MG63 (cell line): ENCODE results near the gene PXYLP1. TPM values are rescaled to one million over a fixed set of nuclear protein-coding genes. Genes with fewer than 3 reads are reported as not detected.
"Not testable (repeated sequence)": the region's sequence is repeated elsewhere in the genome, so short reads cannot be mapped to it uniquely, and the experiment has no call there.

Experiments used
- DNase-seq: peaks from one replicate; pipeline ENCODE4 v3.0.0-alpha.2; 2020
- H3K27me3 ChIP-seq: fragments of 250-450 bp; sonication (Bioruptor Pico); 2 replicates; pipeline ENCODE4 v1.5.1; 2020; ENCODE audit warnings: mild to moderate bottlenecking, moderate library complexity
- H3K36me3 ChIP-seq: fragments of 250-450 bp; sonication (Bioruptor Pico); 2 replicates; pipeline ENCODE4 v1.5.1; 2020; ENCODE audit warnings: mild to moderate bottlenecking, moderate library complexity
- H3K4me3 ChIP-seq: fragments of 250-450 bp; sonication (Bioruptor Pico); 2 replicates; pipeline ENCODE4 v1.5.1; 2020; ENCODE audit warnings: mild to moderate bottlenecking, moderate library complexity
- H3K9me3 ChIP-seq: fragments of 250-450 bp; sonication (Bioruptor Pico); 2 replicates; pipeline ENCODE4 v1.5.1; 2020; ENCODE audit warnings: mild to moderate bottlenecking, moderate library complexity
- total RNA-seq: library from RNA; depleted of rRNA; stranded (reverse); fragments of >200 nt; shearing (Covaris generic); gene quantifications from 2 replicates; pipeline ENCODE4 v1.2.3, GENCODE V29; 2014; ENCODE audit warnings: low replicate concordance

Gene PXYLP1
- total RNA-seq, 1 experiment from 2014 or later, result 39.1 TPM

- peaks cover 4% of the 10 kb centered on the region; the same call in 1 of the 2 replicates for H3K9me3 ChIP-seq
- no peaks in the 10 kb centered on the region for H3K27me3 ChIP-seq
- H3K36me3 ChIP-seq, result peaks cover 23% of the 10 kb centered on the region
- no peak for DNase-seq
- no peak overlapping the region for H3K4me3 ChIP-seq
These were observed 60.9 kb downstream of the PXYLP1 start for GRCh38 chr3:141292356-141293058.

GRCh38 chr3:141294301-141294700 is 62.7 kb downstream of the PXYLP1 start:
- H3K36me3 ChIP-seq, result peaks cover 13% of the 10 kb centered on the region
- H3K4me3 ChIP-seq, result peak overlapping the region; percentile 18
- DNase-seq, result no peak
- H3K27me3 ChIP-seq, result no peaks in the 10 kb centered on the region
- peaks cover 4% of the 10 kb centered on the region; the same call in 1 of the 2 replicates for H3K9me3 ChIP-seq

DNA sequence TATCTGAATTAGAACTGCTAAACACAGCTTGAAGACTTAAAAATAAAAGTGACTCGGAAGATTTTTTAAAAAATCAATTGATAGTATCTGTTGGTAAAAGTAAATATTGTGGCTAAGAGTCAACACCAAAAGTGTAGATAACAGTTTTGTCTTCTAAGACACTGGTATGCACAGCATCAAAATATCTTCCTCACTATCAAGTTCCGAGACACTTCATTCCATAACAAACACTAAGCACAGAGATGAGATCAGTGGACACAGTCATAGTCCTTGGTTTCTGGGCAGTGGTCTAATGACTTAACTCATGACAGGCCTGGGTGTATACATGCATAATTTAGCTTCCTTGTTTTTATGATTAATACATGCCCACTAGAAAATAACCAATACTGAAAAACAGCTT is 63.2 kb downstream of the PXYLP1 start:
- Histone ChIP-seq H3K9me3 (peaks cover 4% of the 10 kb centered on the region; the same call in 1 of the 2 replicates), H3K36me3 (peaks cover 11% of the 10 kb centered on the region), H3K4me3 (peak overlapping the region; percentile 18), H3K27me3 (no peaks in the 10 kb centered on the region)
- peak; percentile 39 for DNase-seq

DNA sequence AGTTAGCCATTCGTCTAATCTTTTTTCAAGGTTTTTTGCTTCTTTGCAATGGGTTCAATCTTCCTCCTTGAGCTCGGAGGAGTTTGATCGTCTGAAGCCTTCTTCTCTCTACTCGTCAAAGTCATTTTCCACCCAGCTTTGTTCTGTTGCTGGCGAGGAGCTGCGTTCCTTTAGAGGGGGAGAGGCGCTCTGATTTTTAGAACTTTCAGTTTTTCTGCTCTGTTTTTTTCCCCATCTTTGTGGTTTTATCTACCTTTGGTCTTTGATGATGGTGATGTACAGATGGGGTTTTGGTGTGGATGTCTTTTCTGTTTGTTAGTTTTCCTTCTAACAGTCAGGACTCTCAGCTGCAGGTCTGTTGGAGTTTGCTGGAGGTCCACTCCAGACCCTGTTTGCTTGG is 68.8 kb downstream of the PXYLP1 start:
- not testable (repeated sequence) for H3K27me3 ChIP-seq, H3K36me3 ChIP-seq, H3K4me3 ChIP-seq, H3K9me3 ChIP-seq, DNase-seq

DNA sequence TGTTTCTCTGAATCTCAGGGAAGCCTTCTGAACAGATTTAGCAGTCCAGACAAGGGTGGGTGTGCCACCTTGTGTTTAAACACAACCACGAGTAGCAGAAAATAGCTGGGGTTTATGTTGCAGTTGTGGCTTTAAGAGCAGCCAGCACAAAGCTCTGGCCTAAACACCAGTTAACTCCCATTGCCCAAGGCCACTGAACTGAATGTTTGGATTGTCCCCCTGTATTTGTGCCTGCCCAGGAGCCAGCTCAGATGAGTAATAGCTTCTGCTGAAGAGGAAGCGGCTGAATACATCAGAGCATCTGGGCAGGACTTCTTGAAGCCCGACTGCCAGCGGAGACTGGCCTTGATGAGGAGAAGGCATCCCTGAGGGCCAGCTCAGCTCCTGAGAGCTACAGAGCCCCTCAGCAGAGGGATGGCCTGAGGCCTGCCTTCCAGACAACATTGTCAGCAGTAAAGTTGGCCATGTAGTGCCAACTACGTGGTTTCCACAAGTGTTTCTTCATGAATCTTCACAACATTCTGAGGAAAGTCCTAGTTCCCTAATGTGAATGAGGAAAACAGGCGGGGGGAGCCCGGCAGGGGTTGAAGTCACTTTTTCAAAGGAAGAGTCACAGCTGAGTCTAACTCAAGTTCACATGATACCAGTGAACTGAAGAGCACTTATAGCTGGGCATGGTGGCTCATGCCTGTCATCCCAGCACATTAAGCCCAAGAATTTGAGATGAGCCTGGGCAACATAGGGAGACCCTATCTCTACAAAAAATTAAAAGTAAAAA is 70.9 kb downstream of the PXYLP1 start:
- Histone ChIP-seq H3K4me3 (no peak overlapping the region), H3K27me3 (no peaks in the 10 kb centered on the region), H3K36me3 (no peaks in the 10 kb centered on the region; the same call in 1 of the 2 replicates), H3K9me3 (no peaks in the 10 kb centered on the region)
- peak; percentile 91 for DNase-seq

DNA sequence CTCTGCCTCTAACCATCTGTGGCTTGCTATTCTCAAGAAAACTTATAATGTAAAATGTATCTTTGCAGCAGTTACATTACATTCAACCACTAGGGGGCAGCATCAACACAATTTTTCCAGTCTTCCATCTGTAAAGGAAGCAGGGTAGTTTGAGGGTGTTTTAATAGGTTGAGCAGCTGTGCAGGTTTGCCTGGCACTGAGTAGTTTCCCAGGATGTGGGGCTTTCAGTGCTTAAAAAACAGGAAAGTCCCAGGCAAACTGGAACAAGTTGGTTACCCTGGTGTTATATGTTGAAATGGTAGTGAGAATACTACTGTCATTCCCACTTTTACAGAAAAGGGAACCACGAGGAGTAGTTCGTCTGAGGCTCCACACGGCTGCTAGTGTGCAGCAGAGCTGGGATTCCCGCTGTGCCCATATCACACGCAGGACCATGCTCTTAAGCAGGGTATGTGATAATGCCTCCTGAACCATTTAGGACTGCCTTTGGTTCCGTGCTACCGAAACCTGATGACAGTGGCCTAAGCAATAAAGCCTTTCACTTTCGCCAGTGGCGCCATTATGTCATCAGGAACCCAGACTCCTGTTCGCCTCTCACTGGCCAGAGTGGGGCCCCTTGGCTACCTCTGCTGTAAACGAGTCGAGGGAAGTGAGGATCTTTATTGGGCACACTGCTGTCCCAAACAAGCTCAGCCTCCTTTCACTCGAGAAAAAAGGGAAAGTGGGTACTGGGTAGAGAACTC is 72.0 kb downstream of the PXYLP1 start:
- Histone ChIP-seq H3K4me3 (no peak overlapping the region), H3K9me3 (no peaks in the 10 kb centered on the region), H3K27me3 (no peaks in the 10 kb centered on the region), H3K36me3 (no peaks in the 10 kb centered on the region; the same call in 1 of the 2 replicates)
- DNase-seq, result peak; percentile 14

DNA sequence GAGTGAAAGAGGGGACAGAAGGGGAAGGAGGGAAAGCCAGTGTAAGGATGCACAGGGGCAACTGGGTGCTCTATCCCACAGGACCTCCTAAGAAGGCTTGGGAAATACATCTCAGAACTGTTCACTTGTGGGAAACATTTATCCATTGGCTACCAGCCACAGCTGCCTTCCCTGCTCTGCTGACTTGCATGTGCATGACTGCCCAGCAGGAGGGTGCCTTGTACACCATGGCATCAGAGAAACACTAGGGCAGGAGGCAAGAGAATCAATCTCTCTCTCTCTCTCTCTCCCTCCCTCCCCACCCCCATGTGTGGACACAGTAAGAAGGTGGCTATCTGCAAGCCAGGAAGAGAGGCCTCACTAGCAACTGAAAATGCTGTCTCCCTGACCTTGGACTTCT is 73.8 kb downstream of the PXYLP1 start:
- Histone ChIP-seq H3K4me3 (no peak overlapping the region), H3K9me3 (no peaks in the 10 kb centered on the region), H3K36me3 (no peaks in the 10 kb centered on the region; the same call in 1 of the 2 replicates), H3K27me3 (no peaks in the 10 kb centered on the region)
- DNase-seq, result peak; percentile 67

DNA sequence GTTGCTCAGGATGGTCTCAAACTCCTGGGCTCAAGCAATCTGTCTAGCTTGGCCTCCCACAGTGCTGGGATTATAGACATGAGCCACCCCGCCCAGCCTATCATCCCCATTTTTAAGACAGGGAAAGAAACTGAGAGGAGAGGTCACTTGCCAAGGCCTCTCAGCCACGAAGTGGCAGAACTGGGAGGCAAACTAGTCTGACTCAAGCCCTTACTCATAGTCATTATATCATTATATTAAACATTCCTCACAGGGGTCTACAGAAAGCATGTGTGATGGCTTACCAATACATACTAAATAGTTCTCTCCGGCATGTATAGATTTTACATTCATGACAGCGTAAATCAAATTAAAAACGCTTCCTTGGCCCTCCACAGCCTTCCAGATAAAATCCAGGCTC is 74.7 kb downstream of the PXYLP1 start:
- no peaks in the 10 kb centered on the region for H3K27me3 ChIP-seq
- DNase-seq, result peak; percentile 45
- H3K4me3 ChIP-seq, result no peak overlapping the region
- no peaks in the 10 kb centered on the region; the same call in 1 of the 2 replicates for H3K36me3 ChIP-seq
- no peaks in the 10 kb centered on the region for H3K9me3 ChIP-seq

DNA sequence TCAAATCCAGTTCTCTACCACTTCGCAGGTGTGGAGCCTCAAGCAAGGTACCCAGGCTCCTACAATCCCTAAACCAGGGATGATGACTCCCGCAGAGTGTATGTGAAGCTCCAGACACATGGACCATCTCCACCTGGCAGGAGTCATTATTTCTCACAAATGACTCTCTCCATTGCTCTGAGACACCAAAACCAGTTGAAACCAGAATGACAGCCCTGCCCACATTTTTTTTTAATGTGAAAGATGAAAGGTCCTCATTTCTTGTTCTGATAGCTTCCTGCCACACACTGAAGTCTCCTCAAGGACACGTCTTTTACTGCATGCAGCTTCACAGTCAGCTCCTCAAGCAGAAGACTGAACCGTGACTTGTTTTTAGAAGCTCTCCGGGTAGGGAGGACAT is 75.3 kb downstream of the PXYLP1 start:
- Histone ChIP-seq H3K27me3 (no peaks in the 10 kb centered on the region), H3K36me3 (no peaks in the 10 kb centered on the region), H3K9me3 (no peaks in the 10 kb centered on the region), H3K4me3 (no peak overlapping the region)
- no peak for DNase-seq

- Histone ChIP-seq H3K27me3 (no peaks in the 10 kb centered on the region), H3K9me3 (no peaks in the 10 kb centered on the region), H3K36me3 (no peaks in the 10 kb centered on the region), H3K4me3 (no peak overlapping the region)
- no peak for DNase-seq
These were observed 75.9 kb downstream of the PXYLP1 start for GRCh38 chr3:141307351-141308059.

DNA sequence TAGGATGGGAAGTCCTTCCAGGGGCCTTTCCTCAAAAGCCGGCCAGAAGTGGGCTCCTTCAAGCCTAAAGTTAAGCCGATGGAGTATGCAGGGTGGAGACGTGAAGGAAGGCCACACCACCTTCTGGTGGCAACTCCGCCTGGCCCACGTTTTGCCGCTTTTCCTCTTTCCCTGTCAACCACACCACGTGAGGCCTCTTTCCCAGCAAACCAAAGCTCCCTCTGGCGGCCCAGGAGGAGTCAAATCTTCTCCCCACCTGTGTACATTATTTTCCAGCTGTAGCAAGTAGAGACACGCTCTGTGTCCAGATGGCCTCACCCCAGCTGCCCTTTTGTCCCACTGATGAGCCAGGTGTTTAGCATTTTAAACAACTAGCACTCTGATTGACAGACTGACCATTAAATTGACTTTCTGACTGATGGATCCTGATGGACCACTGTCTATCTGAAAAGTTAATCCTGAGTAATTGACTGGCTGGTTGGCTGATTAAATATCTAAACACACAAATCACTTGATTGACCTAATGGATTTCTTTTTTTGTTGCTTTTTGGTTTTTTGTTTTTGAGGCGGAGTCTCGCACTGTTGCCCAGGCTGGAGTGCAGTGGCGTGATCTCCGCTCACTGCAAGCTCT is 77.1 kb downstream of the PXYLP1 start:
- no peaks in the 10 kb centered on the region for H3K9me3 ChIP-seq
- peak; percentile 41 for DNase-seq
- no peaks in the 10 kb centered on the region for H3K27me3 ChIP-seq
- no peaks in the 10 kb centered on the region for H3K36me3 ChIP-seq
- no peak overlapping the region for H3K4me3 ChIP-seq

DNA sequence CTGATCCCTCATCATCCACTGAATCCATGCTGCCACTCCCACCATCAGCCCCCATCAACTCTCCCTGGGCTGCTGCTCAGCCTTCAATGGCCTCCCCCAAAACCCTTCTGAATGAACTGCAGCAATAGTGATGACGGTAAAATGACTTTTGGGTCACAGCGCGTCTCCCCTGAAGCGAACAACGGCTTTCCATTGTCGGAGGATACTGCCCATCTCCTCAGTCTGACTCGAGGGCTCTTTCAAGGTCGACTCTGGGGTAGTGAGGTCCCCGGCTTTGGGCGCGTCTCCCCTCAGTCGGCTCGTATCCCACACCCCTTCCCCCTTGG is 79.5 kb downstream of the PXYLP1 start:
- peak overlapping the region; percentile 84 for H3K4me3 ChIP-seq
- DNase-seq, result no peak
- H3K36me3 ChIP-seq, result no peaks in the 10 kb centered on the region
- H3K9me3 ChIP-seq, result no peaks in the 10 kb centered on the region
- no peaks in the 10 kb centered on the region for H3K27me3 ChIP-seq

GRCh38 chr3:141311496-141312353 is 80.1 kb downstream of the PXYLP1 start:
- H3K4me3 ChIP-seq, result peak overlapping the region; percentile 84
- H3K9me3 ChIP-seq, result no peaks in the 10 kb centered on the region
- no peaks in the 10 kb centered on the region for H3K36me3 ChIP-seq
- DNase-seq, result peak; percentile 99
- H3K27me3 ChIP-seq, result no peaks in the 10 kb centered on the region

DNA sequence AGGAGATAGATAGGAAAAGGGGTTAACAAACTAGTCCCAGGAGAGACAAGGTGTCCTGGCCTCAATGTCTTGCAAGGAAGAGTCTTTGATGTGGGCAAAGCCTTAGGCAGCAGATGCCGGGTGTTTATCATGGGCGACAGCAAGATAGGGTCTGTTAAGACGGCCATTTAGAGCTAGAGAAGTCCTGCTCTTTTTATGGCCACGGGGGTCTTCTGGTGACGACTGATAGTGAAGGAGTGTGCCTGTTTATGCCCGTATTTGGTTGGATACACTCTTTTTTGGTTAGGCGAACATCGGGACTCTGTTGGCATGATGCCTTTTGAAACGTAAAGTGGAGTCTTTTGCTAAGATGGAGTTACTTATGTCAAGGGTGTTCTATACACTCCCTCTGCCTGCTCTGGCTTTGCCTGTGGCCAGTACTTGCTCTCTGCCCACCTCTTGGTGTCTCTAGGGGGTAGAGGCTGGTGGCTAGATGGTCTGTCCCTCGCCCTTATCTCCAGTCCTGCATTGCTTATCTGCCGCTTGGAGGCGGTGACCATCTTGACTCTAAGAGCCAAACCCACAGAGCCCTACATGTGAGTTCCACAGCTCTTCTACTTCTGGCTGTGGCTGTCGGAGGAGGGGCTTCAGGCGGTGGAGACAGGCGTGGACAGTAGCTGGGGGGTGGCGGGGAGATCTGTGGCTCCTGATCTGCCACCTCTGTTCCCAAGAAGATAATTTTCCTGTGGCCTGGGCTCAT is 80.9 kb downstream of the PXYLP1 start:
- DNase-seq, result no peak

GRCh38 chr3:141313093-141313683 is 81.6 kb downstream of the PXYLP1 start:
- no peaks in the 10 kb centered on the region for H3K9me3 ChIP-seq
- no peak overlapping the region for H3K4me3 ChIP-seq
- H3K36me3 ChIP-seq, result no peaks in the 10 kb centered on the region
- no peak for DNase-seq
- H3K27me3 ChIP-seq, result no peaks in the 10 kb centered on the region

More for the DNA sequence above, 80.9 kb downstream of the PXYLP1 start:
- Histone ChIP-seq H3K27me3 (no peaks in the 10 kb centered on the region), H3K36me3 (no peaks in the 10 kb centered on the region), H3K9me3 (no peaks in the 10 kb centered on the region), H3K4me3 (peak overlapping the region; percentile 84)
